ENCODE measurements around the gene ZNF430. TPM values are rescaled to one million over a fixed set of nuclear protein-coding genes. Genes with fewer than 3 reads are reported as not detected.

The ZNF430 gene
- total RNA-seq, 4 donors from 2014 or later: 1.3 to 5.9 (median 2.0) TPM

DNA sequence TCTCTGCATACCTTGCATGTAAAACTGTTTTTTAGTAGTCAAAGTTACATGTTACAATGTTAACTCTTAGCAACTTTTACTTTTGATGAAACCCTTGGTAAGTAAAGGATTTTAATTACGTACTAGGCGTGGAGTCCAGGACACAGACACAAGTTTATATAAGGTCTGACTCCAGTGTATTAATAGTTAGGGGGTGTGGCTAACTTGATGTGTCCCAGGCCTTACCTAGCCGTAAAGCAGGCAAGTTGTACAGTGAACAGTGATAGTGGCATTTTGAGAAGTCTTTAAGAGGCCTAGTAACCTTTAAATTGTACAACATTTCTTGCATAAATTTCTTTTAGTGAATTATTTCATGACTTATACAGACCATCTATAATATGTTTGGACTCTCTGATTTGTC, 67.4 kb downstream of the ZNF430 start:
- in situ Hi-C loops (cut with MboI; ENCODE audit: low sequenced_read_pairs in 4 of 4) (no loop called here), intact Hi-C loops (cut with DNase I; ENCODE audit: low total_unique reads) (no loop called here)
- DNase-seq: no peak
- TF ChIP-seq, protein P1, sequence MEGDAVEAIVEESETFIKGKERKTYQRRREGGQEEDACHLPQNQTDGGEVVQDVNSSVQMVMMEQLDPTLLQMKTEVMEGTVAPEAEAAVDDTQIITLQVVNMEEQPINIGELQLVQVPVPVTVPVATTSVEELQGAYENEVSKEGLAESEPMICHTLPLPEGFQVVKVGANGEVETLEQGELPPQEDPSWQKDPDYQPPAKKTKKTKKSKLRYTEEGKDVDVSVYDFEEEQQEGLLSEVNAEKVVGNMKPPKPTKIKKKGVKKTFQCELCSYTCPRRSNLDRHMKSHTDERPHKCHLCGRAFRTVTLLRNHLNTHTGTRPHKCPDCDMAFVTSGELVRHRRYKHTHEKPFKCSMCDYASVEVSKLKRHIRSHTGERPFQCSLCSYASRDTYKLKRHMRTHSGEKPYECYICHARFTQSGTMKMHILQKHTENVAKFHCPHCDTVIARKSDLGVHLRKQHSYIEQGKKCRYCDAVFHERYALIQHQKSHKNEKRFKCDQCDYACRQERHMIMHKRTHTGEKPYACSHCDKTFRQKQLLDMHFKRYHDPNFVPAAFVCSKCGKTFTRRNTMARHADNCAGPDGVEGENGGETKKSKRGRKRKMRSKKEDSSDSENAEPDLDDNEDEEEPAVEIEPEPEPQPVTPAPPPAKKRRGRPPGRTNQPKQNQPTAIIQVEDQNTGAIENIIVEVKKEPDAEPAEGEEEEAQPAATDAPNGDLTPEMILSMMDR (IDR thresholded peaks at IDR 0.05 in 4 of 5, conservative IDR thresholded peaks at IDR 0.05 in 1 of 5): no peak
- TF ChIP-seq POLR2A (IDR thresholded peaks at IDR 0.05): no peak
- no peaks in the 10 kb centered on the region for H3K27me3 ChIP-seq
- ATAC-seq: no peak
- no peaks in the 10 kb centered on the region for H3K4me1 ChIP-seq
- H3K27ac ChIP-seq: no peak overlapping the region
- no peaks in the 10 kb centered on the region for H3K36me3 ChIP-seq
- no peak overlapping the region for H3K4me3 ChIP-seq
- H3K9me3 ChIP-seq: no peaks in the 10 kb centered on the region

DNA sequence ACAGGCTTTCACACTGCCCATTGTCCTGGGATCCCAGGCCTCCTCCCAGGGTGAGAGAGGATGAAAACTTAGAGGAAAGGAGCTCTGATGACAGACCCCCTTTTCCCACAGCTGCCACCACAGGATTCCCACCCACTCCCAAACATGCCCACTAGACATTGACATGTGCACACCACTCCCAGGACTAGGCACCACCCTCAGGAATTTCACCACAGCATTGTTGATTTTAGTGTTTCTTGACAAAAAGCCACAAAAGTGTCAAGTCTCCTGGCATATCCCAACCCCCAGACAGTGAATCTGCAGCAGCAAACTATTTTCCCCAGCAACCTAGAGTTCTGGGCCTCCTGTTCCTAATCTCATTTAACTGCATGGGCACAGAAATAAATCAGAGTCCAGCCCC, 71.7 kb downstream of the ZNF430 start:
- no peak overlapping the region for H3K27ac ChIP-seq
- intact Hi-C loops (cut with DNase I; ENCODE audit: low total_unique reads): loop anchor here (5.0 kb wide), 1 partner anchor 60 kb away; no protein-coding TSS in a partner anchor
- ATAC-seq (no peak), DNase-seq (no peak)
- H3K27me3 ChIP-seq: no peaks in the 10 kb centered on the region
- TF ChIP-seq, protein P1 (IDR thresholded peaks at IDR 0.05 in 4 of 5, conservative IDR thresholded peaks at IDR 0.05 in 1 of 5): no peak
- no peak for TF ChIP-seq POLR2A (IDR thresholded peaks at IDR 0.05)
- no peaks in the 10 kb centered on the region for H3K36me3 ChIP-seq
- no peak overlapping the region for H3K4me3 ChIP-seq
- no peaks in the 10 kb centered on the region for H3K4me1 ChIP-seq
- in situ Hi-C loops (cut with MboI; ENCODE audit: low sequenced_read_pairs in 4 of 4): no loop called here
- H3K9me3 ChIP-seq: no peaks in the 10 kb centered on the region

DNA sequence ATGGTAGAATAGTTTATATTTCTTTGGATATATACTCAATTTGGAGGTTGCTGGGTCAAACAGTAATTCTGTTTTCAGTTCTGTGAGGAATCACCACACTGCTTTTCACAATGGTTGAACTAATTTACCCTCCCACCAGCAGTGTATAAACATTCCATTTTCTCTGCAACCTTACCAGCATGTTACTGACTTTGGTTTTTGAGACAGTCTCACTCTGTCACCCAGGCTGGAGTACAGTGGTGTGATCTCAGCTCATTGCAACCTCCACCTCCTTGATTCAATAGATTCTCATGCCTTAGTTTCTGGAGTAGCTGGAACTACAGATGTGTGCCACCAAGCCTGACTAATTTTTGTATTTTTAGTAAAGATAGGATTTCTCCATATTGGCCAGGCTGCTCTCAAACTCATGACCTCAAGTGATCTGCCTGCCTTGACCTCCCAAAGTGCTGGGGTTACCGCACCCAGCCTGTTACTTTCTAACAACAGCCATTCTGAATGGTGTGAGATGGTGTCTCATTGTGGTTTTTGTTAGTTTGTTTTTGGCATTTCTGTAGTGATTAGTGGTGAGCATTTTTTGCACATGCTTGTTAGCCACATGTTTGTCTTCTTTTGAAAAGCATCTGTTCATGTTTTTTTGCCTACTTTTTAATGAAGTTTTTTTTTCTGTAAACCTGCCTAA, 74.0 kb downstream of the ZNF430 start:
- no peak overlapping the region for H3K27ac ChIP-seq
- TF ChIP-seq, protein P1 (IDR thresholded peaks at IDR 0.05 in 4 of 5, conservative IDR thresholded peaks at IDR 0.05 in 1 of 5): no peak
- no peak for TF ChIP-seq POLR2A (IDR thresholded peaks at IDR 0.05)
- in situ Hi-C loops (cut with MboI; ENCODE audit: low sequenced_read_pairs in 4 of 4): no loop called here
- intact Hi-C loops (cut with DNase I; ENCODE audit: low total_unique reads): loop anchor here (5.0 kb wide), 1 partner anchor 58 kb away; no protein-coding TSS in a partner anchor
- no peaks in the 10 kb centered on the region for H3K9me3 ChIP-seq
- no peaks in the 10 kb centered on the region for H3K36me3 ChIP-seq
- no peaks in the 10 kb centered on the region for H3K27me3 ChIP-seq
- ATAC-seq (no peak), DNase-seq (no peak)
- H3K4me3 ChIP-seq: no peak overlapping the region
- no peaks in the 10 kb centered on the region for H3K4me1 ChIP-seq

- intact Hi-C loops (cut with DNase I; ENCODE audit: low total_unique reads): no loop called here
These were observed 77.8 kb downstream of the ZNF430 start for GRCh38 chr19:21098291-21098690.

More at GRCh38 chr19:21098291-21098690, 77.8 kb downstream of the ZNF430 start:
- Histone ChIP-seq H3K9me3 (no peaks in the 10 kb centered on the region), H3K4me1 (no peaks in the 10 kb centered on the region), H3K36me3 (no peaks in the 10 kb centered on the region), H3K27ac (no peak overlapping the region), H3K27me3 (no peaks in the 10 kb centered on the region), H3K4me3 (no peak overlapping the region)
- in situ Hi-C loops (cut with MboI; ENCODE audit: low sequenced_read_pairs in 4 of 4): no loop called here
- DNase-seq (no peak), ATAC-seq (no peak)
- TF ChIP-seq, protein P1 (IDR thresholded peaks at IDR 0.05 in 4 of 5, conservative IDR thresholded peaks at IDR 0.05 in 1 of 5): no peak
- TF ChIP-seq POLR2A (IDR thresholded peaks at IDR 0.05): no peak

Measured in gastrocnemius medialis (tissue), 4 donors.